GM19099 (cell line): ENCODE measurements around the gene SBF1.

Experiments used
- POLR2A ChIP-seq: IDR thresholded peaks from 3 replicates; pipeline ENCODE4 v1.6.1; 2011; ENCODE audit warnings: low read depth; ENCODE audit not compliant: insufficient read length; ENCODE audit errors: extremely low read depth

SBF1 gene

GRCh38 chr22:50447576-50448551 lies 27.0 kb downstream of the SBF1 start:
- TF ChIP-seq POLR2A, result no peak

DNA sequence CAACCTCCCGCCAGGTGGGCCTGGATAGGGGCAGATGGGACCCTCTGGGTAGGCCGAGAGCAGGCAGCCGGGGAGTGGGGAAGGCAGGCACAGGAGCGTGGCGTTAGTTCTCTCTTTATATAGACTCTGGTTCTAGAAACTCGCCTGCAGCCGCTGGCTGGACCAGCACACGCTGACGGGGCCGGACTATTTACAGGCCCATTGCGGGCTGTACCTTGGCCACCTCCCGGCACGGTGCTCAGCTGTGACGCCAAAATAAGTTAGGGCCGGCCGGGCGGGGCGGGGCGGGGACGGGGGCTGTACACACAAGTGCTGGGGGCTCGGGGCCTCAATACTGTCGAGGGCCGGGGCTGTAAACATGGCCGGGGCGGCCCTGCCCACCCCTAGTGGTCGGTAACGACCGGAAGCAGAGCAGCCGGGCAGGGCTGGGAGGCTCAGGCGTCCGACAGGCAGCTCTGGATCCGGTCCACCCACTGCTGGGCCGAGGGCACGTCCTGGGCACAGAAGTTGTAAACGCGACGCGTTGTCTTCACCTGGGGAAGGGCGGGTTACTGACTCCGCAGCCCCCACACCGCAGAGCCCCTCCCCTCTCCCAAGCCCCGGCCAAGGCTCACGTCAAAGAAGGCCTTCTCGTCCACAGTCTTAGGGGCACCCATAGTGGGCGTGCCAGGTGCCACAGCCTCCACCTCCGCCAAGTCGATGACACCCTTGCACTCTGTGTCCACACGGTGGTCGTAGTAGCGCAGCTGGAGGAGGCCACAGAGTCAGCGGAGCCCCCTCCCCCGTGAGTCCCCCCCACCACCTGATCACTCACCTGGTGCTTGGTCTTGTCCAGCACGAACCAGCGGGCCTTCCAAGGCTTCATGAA lies 27.9 kb downstream of the SBF1 start:
- no peak for TF ChIP-seq POLR2A

DNA sequence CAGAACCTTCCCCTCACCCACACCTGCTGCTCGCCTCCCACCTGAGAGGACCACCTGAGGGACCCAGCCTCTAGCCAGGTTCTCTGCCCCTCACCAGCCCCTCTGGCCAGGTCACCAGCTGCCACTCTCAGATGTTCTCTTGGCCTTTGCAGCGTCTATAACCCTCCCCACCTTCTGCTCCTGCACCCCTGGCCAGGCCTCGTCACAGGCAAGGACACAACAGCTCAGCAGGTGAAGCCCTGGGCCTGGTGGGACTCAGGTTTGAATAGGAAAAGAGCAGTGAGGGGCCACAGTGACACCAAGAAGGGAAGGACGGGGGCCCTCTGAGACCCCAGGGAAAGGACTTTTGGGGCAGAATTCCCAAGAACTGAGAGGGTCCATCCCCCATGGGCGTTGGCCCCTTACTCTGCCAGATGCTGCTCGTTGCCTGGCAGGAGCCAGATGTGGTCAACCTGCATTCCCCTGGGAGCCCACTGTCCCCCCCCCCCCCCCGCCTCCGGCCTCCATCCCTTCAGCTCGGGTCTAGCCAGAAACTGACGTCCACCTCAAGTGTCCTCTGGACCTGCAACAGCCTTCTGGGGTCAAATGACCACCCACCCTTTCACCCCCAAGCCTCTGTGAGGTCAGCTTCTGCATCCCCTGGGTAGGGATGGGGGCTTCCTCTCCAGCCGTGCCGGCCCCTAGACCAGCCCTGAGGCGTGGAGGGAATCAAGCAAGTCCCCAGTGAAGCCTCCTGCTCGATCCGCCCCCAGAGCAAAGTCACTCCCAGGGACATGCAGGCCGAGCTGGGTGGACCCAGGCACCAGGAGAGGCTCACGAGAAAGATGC lies 28.7 kb downstream of the SBF1 start:
- TF ChIP-seq POLR2A, result no peak

DNA sequence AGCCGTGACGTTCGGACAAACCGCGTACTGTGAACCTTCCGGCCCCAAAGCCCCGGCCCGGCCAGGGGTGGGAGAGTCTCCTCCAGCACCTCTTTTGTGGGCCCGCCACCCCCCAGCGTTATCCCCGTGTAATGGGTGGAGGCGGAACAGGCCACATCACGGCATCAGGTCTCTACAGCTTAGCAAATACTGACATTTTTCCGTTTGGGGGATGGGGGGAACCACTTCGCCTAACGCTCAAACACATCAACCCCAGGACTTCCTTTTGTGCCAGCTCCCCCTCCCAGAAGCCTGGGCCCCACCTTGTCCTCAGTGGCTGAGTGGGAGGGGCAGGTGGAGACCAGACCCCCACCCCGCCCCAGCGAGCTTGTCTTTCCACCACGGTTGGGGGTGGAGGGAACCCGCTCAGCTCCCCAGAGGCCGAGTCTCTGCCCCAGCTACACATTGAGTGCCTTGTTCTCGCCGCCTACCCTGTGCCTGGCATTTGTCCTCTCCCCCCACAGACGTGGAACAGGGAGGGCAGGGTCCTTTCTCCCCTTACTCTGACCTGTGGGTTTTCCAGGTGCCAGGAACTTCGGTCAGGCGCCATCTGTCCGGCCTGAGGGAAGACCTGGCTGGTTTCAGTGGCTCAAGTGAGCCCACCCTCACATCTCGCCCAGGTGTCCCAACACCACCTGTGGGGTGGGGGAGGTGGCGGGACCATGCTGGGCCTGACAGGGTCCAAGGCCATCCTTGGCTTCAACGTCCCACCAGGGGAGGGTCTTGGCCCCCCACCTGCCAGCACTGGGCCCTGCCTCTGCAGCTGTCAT lies 29.6 kb downstream of the SBF1 start:
- TF ChIP-seq POLR2A, result no peak

GRCh38 chr22:50444663-50445062 lies 30.2 kb downstream of the SBF1 start:
- no peak for TF ChIP-seq POLR2A

DNA sequence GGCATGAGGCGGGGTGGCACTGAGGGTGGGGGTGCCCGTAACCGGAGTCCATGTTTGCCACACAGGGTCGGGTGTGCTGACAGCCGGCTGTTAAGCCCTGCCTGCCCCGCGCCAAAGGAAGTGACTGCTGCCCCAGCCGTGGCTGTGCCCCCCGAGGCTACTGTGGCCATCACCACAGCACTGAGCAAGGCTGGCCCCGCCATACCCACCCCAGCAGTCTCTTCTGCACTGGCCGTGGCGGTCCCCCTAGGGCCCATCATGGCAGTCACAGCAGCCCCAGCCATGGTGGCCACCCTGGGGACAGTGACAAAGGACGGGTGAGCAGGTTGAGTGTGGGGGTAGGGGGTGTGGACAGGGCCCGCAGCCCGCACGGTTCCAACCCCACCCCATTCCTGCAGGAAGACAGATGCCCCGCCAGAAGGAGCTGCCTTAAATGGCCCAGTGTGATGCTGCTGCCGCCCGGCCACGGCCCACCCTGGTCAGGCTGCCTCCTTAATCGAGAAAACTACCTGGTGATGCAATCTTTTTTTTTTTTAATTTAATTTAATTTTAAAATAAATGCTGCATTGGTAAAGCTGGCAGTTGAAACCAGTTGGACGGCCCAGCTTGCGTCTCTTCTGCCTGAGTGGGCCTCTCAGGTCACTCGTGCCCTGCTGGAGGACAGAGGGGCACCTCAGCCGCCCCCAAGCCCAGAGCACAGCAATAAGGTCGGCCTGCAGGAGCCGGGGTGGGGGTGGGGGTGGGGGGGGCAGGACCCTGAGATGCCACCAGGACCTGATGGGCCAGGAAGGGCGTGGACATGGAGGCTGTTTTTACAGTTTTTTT lies 30.8 kb downstream of the SBF1 start:
- no peak for TF ChIP-seq POLR2A

DNA sequence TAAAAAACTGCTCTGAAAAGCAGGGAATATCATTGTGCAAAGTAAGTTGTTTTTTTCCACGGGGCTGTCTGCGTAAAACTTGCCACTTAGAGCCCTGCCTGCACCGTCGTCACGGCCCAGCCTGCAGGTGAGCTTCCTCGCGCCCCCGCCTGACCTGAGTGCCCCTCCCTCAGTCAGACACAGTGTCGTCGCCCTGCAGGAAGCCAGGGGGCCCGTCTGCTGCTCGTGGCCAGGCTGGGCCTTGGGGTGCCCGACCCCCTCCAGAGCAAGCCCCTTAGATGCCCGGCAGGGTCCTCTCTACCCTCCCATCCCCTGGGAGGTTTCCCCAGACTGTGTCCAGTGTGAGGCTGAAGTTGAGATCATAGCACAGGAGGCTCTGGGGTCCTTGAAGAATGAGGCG lies 31.6 kb downstream of the SBF1 start:
- TF ChIP-seq POLR2A, result no peak

DNA sequence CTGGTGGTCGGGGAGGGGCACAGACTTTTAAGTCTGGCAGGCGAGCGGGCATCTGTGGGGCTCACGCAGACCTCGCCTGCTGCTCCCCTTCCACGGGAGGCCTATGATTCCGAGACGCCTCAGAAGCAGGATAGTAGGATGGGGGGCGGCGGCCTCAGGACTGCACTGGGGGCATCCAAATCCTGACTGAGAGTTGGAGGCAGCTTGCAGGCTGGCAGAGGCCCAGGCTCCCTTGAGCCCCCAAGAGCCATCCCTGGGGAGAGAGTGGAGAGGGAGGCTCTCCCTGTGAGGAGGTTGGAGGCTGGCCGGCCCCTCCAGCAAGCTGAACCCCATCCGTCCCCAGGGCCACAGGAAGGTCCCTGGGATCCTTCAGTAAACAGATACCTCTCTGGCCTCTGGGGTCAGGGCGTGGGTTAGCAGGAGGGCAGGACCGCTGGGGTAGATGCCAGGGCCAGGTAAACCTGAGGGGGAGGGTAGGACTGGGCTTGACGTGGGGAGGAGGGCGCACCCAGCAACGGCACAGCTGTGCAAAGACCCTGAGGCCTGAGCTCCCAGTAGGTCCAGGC lies 33.3 kb downstream of the SBF1 start:
- TF ChIP-seq POLR2A, result no peak

GRCh38 chr22:50440544-50441249 lies 34.1 kb downstream of the SBF1 start:
- TF ChIP-seq POLR2A, result no peak

DNA sequence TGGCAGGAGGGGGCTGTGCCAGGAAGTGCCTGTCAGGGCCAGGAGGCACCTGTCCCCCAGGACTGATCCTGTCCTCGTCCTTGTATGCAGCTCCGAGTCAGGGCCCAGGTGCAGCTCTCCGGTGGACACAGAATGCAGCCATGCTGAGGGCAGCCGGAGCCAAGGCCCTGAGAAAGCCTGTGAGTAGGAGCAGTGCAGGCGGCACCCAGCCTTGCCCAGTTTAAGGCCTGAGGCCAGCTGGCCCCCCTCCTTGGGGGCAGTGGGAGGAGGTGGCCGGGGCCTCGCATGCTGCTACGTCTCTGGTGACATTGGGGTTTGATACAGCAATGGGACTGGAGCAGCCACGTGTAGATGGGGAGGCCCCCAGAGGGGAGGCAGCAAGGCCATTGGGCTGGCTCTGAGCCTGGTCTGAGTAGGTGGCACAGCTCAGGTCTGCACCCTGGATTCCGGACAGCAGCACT lies 34.9 kb downstream of the SBF1 start:
- no peak for TF ChIP-seq POLR2A

GRCh38 chr22:50439314-50439870 lies 35.4 kb downstream of the SBF1 start:
- TF ChIP-seq POLR2A, result no peak

GRCh38 chr22:50438305-50439275 lies 36.2 kb downstream of the SBF1 start:
- TF ChIP-seq POLR2A, result no peak
